ENCODE measurements around the gene FHAD1.
"Not testable (repeated sequence)": the region's sequence is repeated elsewhere in the genome, so short reads cannot be mapped to it uniquely, and the experiment has no call there.

Gene FHAD1

GRCh38 chr1:15279576-15280230 lies 32.7 kb downstream of the FHAD1 start:
- no peak for DNase-seq

GRCh38 chr1:15280416-15280815 lies 33.4 kb downstream of the FHAD1 start:
- no peak for DNase-seq

- no peak for DNase-seq
Observed at GRCh38 chr1:15282038-15282437, 35.0 kb downstream of the FHAD1 start.

- DNase-seq = no peak
Observed at GRCh38 chr1:15282810-15283474, 35.9 kb downstream of the FHAD1 start.

- no peak for DNase-seq
Observed at GRCh38 chr1:15283526-15283925, 36.5 kb downstream of the FHAD1 start.

- DNase-seq = no peak
Observed at GRCh38 chr1:15286452-15286851, 39.4 kb downstream of the FHAD1 start.

GRCh38 chr1:15287035-15287979 lies 40.3 kb downstream of the FHAD1 start:
- DNase-seq = no peak

- peak; percentile 34 for DNase-seq
Observed at GRCh38 chr1:15288173-15288926, 41.3 kb downstream of the FHAD1 start.

GRCh38 chr1:15289251-15289651 lies 42.2 kb downstream of the FHAD1 start:
- DNase-seq = no peak

- no peak for DNase-seq
Observed at GRCh38 chr1:15290382-15290781, 43.4 kb downstream of the FHAD1 start.

GRCh38 chr1:15295696-15296095 lies 48.7 kb downstream of the FHAD1 start:
- no peak for DNase-seq

- DNase-seq = no peak
Observed at GRCh38 chr1:15296585-15297321, 49.7 kb downstream of the FHAD1 start.

- DNase-seq = not testable (repeated sequence)
Observed at GRCh38 chr1:15297975-15298374, 51.0 kb downstream of the FHAD1 start.

- DNase-seq = no peak
Observed at GRCh38 chr1:15299179-15299578, 52.2 kb downstream of the FHAD1 start.

GRCh38 chr1:15299806-15300205 lies 52.8 kb downstream of the FHAD1 start:
- no peak for DNase-seq

- DNase-seq = no peak
Observed at GRCh38 chr1:15303935-15304334, 56.9 kb downstream of the FHAD1 start.

- no peak for DNase-seq
Observed at GRCh38 chr1:15304708-15305467, 57.9 kb downstream of the FHAD1 start.

- no peak for DNase-seq
Observed at GRCh38 chr1:15305468-15305770, 58.4 kb downstream of the FHAD1 start.

- not testable (repeated sequence) for DNase-seq
Observed at GRCh38 chr1:15306352-15306751, 59.3 kb downstream of the FHAD1 start.

GRCh38 chr1:15308135-15308534 lies 61.1 kb downstream of the FHAD1 start:
- no peak for DNase-seq

GRCh38 chr1:15308621-15309027 lies 61.6 kb downstream of the FHAD1 start:
- DNase-seq = no peak

- no peak for DNase-seq
Observed at GRCh38 chr1:15309687-15310086, 62.7 kb downstream of the FHAD1 start.

Data from NCI-H187 treated with DMSO at 0.1 percent for 48 hours (cell line).